Measurements from ENCODE around the gene GSTM4.
"Not testable (repeated sequence)": the region's sequence is repeated elsewhere in the genome, so short reads cannot be mapped to it uniquely, and the experiment has no call there.

Gene GSTM4

GRCh38 chr1:109676683-109677381 lies 20.9 kb downstream of the GSTM4 start:
- DNase-seq; H3K9me3 ChIP-seq (ENCODE audit: control extremely low read depth in 1 of 5, control insufficient read depth in 4 of 5, insufficient read depth in 2 of 5, low read depth in 1 of 5, low read length in 4 of 5); H3K4me1 ChIP-seq (ENCODE audit: control extremely low read depth in 1 of 4, control insufficient read depth in 4 of 4, insufficient read depth in 4 of 4, low read length in 3 of 4); H3K27me3 ChIP-seq (replicated peaks in 2 of 5; ENCODE audit: control insufficient read depth in 4 of 5, insufficient read depth in 5 of 5, low read length in 4 of 5); POLR2A ChIA-PET; H3K36me3 ChIP-seq (ENCODE audit: control insufficient read depth in 4 of 4, insufficient read depth in 4 of 4, low read length in 3 of 4); H3K27ac ChIP-seq (ENCODE audit: insufficient read depth in 1 of 2, low read depth in 1 of 2, low read length in 2 of 2, poor library complexity in 1 of 2, severe bottlenecking in 2 of 2); H3K4me3 ChIP-seq (ENCODE audit: control insufficient read depth in 1 of 7, extremely low read depth in 1 of 7, insufficient read depth in 4 of 7, low read depth in 2 of 7, low read length in 6 of 7); CTCF ChIA-PET: not testable (repeated sequence)
- 100% methylated on average over 1 of the region's 3 CpGs for WGBS (ENCODE audit: insufficient coverage)

DNA sequence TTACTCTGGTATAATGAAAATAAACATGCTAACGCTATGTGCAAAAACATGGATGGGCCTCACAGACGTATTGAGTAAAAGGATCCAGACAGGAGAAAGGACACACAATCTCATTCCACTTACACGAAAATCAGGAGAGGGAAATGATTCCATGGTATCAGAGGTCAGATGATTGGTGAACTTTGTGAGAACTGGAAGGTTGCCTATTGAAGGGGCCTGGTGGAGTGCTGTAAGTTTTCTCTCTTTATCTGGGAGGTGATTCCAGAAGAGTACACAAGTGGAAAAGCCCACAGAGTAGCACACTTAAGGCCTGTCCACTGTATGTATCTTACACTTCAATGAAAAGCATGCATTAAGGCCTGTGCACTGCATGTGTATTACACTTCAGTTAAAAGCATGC lies 21.6 kb downstream of the GSTM4 start:
- no peaks in the 10 kb centered on the region for H3K9me3 ChIP-seq (ENCODE audit: control extremely low read depth in 1 of 5, control insufficient read depth in 4 of 5, insufficient read depth in 2 of 5, low read depth in 1 of 5, low read length in 4 of 5)
- DNase-seq = no peak
- H3K4me3 ChIP-seq (ENCODE audit: control insufficient read depth in 1 of 7, extremely low read depth in 1 of 7, insufficient read depth in 4 of 7, low read depth in 2 of 7, low read length in 6 of 7) = no peak overlapping the region
- peaks cover 0 to 4% (median 0%) of the 10 kb centered on the region in 4 experiments for H3K36me3 ChIP-seq (ENCODE audit: control insufficient read depth in 4 of 4, insufficient read depth in 4 of 4, low read length in 3 of 4)
- no peak overlapping the region for H3K27ac ChIP-seq (ENCODE audit: insufficient read depth in 1 of 2, low read depth in 1 of 2, low read length in 2 of 2, poor library complexity in 1 of 2, severe bottlenecking in 2 of 2)
- no peaks in the 10 kb centered on the region for H3K27me3 ChIP-seq (replicated peaks in 2 of 5; ENCODE audit: control insufficient read depth in 4 of 5, insufficient read depth in 5 of 5, low read length in 4 of 5)
- no peaks in the 10 kb centered on the region for H3K4me1 ChIP-seq (ENCODE audit: control extremely low read depth in 1 of 4, control insufficient read depth in 4 of 4, insufficient read depth in 4 of 4, low read length in 3 of 4)
- ChIA-PET CTCF (no interaction called here), POLR2A (no interaction called here)
- 80% methylated on average over 1 of the region's 3 CpGs for WGBS (ENCODE audit: insufficient coverage)

- H3K4me3 ChIP-seq (ENCODE audit: control insufficient read depth in 1 of 7, extremely low read depth in 1 of 7, insufficient read depth in 4 of 7, low read depth in 2 of 7, low read length in 6 of 7); CTCF ChIA-PET; H3K36me3 ChIP-seq (ENCODE audit: control insufficient read depth in 4 of 4, insufficient read depth in 4 of 4, low read length in 3 of 4); H3K27ac ChIP-seq (ENCODE audit: insufficient read depth in 1 of 2, low read depth in 1 of 2, low read length in 2 of 2, poor library complexity in 1 of 2, severe bottlenecking in 2 of 2); H3K9me3 ChIP-seq (ENCODE audit: control extremely low read depth in 1 of 5, control insufficient read depth in 4 of 5, insufficient read depth in 2 of 5, low read depth in 1 of 5, low read length in 4 of 5); POLR2A ChIA-PET; H3K4me1 ChIP-seq (ENCODE audit: control extremely low read depth in 1 of 4, control insufficient read depth in 4 of 4, insufficient read depth in 4 of 4, low read length in 3 of 4); H3K27me3 ChIP-seq (replicated peaks in 2 of 5; ENCODE audit: control insufficient read depth in 4 of 5, insufficient read depth in 5 of 5, low read length in 4 of 5); DNase-seq: not testable (repeated sequence)
- 80% methylated on average over 1 of the region's 2 CpGs for WGBS (ENCODE audit: insufficient coverage)
These were observed 22.7 kb downstream of the GSTM4 start for GRCh38 chr1:109678637-109679036.

GRCh38 chr1:109684777-109685176 lies 28.9 kb downstream of the GSTM4 start:
- H3K36me3 ChIP-seq (ENCODE audit: control insufficient read depth in 4 of 4, insufficient read depth in 4 of 4, low read length in 3 of 4); CTCF ChIA-PET; H3K4me3 ChIP-seq (ENCODE audit: control insufficient read depth in 1 of 7, extremely low read depth in 1 of 7, insufficient read depth in 4 of 7, low read depth in 2 of 7, low read length in 6 of 7); H3K27ac ChIP-seq (ENCODE audit: insufficient read depth in 1 of 2, low read depth in 1 of 2, low read length in 2 of 2, poor library complexity in 1 of 2, severe bottlenecking in 2 of 2); DNase-seq; POLR2A ChIA-PET; H3K9me3 ChIP-seq (ENCODE audit: control extremely low read depth in 1 of 5, control insufficient read depth in 4 of 5, insufficient read depth in 2 of 5, low read depth in 1 of 5, low read length in 4 of 5); H3K27me3 ChIP-seq (replicated peaks in 2 of 5; ENCODE audit: control insufficient read depth in 4 of 5, insufficient read depth in 5 of 5, low read length in 4 of 5): not testable (repeated sequence)
- WGBS (ENCODE audit: insufficient coverage) = no CpG with 5 or more reads among the region's 6 CpGs
- H3K4me1 ChIP-seq (ENCODE audit: control extremely low read depth in 1 of 4, control insufficient read depth in 4 of 4, insufficient read depth in 4 of 4, low read length in 3 of 4) = peaks cover 0 to 14% (median 1%) of the 10 kb centered on the region in 4 experiments

GRCh38 chr1:109685399-109685798 lies 29.5 kb downstream of the GSTM4 start:
- H3K4me3 ChIP-seq (ENCODE audit: control insufficient read depth in 1 of 7, extremely low read depth in 1 of 7, insufficient read depth in 4 of 7, low read depth in 2 of 7, low read length in 6 of 7); H3K27ac ChIP-seq (ENCODE audit: insufficient read depth in 1 of 2, low read depth in 1 of 2, low read length in 2 of 2, poor library complexity in 1 of 2, severe bottlenecking in 2 of 2); POLR2A ChIA-PET; H3K9me3 ChIP-seq (ENCODE audit: control extremely low read depth in 1 of 5, control insufficient read depth in 4 of 5, insufficient read depth in 2 of 5, low read depth in 1 of 5, low read length in 4 of 5); H3K27me3 ChIP-seq (replicated peaks in 2 of 5; ENCODE audit: control insufficient read depth in 4 of 5, insufficient read depth in 5 of 5, low read length in 4 of 5); DNase-seq; CTCF ChIA-PET: not testable (repeated sequence)
- Histone ChIP-seq H3K4me1 (ENCODE audit: control extremely low read depth in 1 of 4, control insufficient read depth in 4 of 4, insufficient read depth in 4 of 4, low read length in 3 of 4) (peaks cover 0 to 14% (median 1%) of the 10 kb centered on the region in 4 experiments), H3K36me3 (ENCODE audit: control insufficient read depth in 4 of 4, insufficient read depth in 4 of 4, low read length in 3 of 4) (peaks cover 0 to 13% (median 0%) of the 10 kb centered on the region in 4 experiments)
- no CpG with 5 or more reads among the region's 1 CpG for WGBS (ENCODE audit: insufficient coverage)

- DNase-seq; H3K4me3 ChIP-seq (ENCODE audit: control insufficient read depth in 1 of 7, extremely low read depth in 1 of 7, insufficient read depth in 4 of 7, low read depth in 2 of 7, low read length in 6 of 7); POLR2A ChIA-PET; H3K9me3 ChIP-seq (ENCODE audit: control extremely low read depth in 1 of 5, control insufficient read depth in 4 of 5, insufficient read depth in 2 of 5, low read depth in 1 of 5, low read length in 4 of 5); CTCF ChIA-PET; H3K27me3 ChIP-seq (replicated peaks in 2 of 5; ENCODE audit: control insufficient read depth in 4 of 5, insufficient read depth in 5 of 5, low read length in 4 of 5); H3K27ac ChIP-seq (ENCODE audit: insufficient read depth in 1 of 2, low read depth in 1 of 2, low read length in 2 of 2, poor library complexity in 1 of 2, severe bottlenecking in 2 of 2): not testable (repeated sequence)
- WGBS (ENCODE audit: insufficient coverage) = no CpG with 5 or more reads among the region's 4 CpGs
- Histone ChIP-seq H3K4me1 (ENCODE audit: control extremely low read depth in 1 of 4, control insufficient read depth in 4 of 4, insufficient read depth in 4 of 4, low read length in 3 of 4) (peaks cover 0 to 14% (median 1%) of the 10 kb centered on the region in 4 experiments), H3K36me3 (ENCODE audit: control insufficient read depth in 4 of 4, insufficient read depth in 4 of 4, low read length in 3 of 4) (peaks cover 0 to 18% (median 0%) of the 10 kb centered on the region in 4 experiments)
These were observed 30.0 kb downstream of the GSTM4 start for GRCh38 chr1:109685890-109686289.

GRCh38 chr1:109687109-109687508 lies 31.2 kb downstream of the GSTM4 start:
- peaks cover 0 to 26% (median 0%) of the 10 kb centered on the region in 4 experiments for H3K36me3 ChIP-seq (ENCODE audit: control insufficient read depth in 4 of 4, insufficient read depth in 4 of 4, low read length in 3 of 4)
- H3K27ac ChIP-seq (ENCODE audit: insufficient read depth in 1 of 2, low read depth in 1 of 2, low read length in 2 of 2, poor library complexity in 1 of 2, severe bottlenecking in 2 of 2); POLR2A ChIA-PET; H3K9me3 ChIP-seq (ENCODE audit: control extremely low read depth in 1 of 5, control insufficient read depth in 4 of 5, insufficient read depth in 2 of 5, low read depth in 1 of 5, low read length in 4 of 5); H3K27me3 ChIP-seq (replicated peaks in 2 of 5; ENCODE audit: control insufficient read depth in 4 of 5, insufficient read depth in 5 of 5, low read length in 4 of 5); DNase-seq: not testable (repeated sequence)
- WGBS (ENCODE audit: insufficient coverage) = 100% methylated on average over 1 of the region's 11 CpGs
- H3K4me3 ChIP-seq (ENCODE audit: control insufficient read depth in 1 of 7, extremely low read depth in 1 of 7, insufficient read depth in 4 of 7, low read depth in 2 of 7, low read length in 6 of 7) = peak overlapping the region in 2 of 7 experiments; percentile 68 to 84
- peaks cover 0 to 14% (median 1%) of the 10 kb centered on the region in 4 experiments for H3K4me1 ChIP-seq (ENCODE audit: control extremely low read depth in 1 of 4, control insufficient read depth in 4 of 4, insufficient read depth in 4 of 4, low read length in 3 of 4)
- CTCF ChIA-PET = interaction anchor here (1.2 to 3.9 kb wide), 6 partner anchors 37 to 141 kb away, joined by 4 to 23 read pairs (median 6); no protein-coding TSS in a partner anchor

Data from common myeloid progenitor, CD34-positive (primary cell).